Neural progenitor cell (in vitro differentiated cells): ENCODE data around the gene SHROOM3.

Experiments used
- EZH2 ChIP-seq: fragments of 200-600 bp; sonication (generic); IDR thresholded peaks from 2 replicates; pipeline ENCODE4 v1.6.1; 2017; ENCODE audit warnings: antibody characterized with exemption, mild to moderate bottlenecking, moderate library complexity
- EZH2phosphoT487 ChIP-seq: fragments of 200-600 bp; sonication (generic); IDR thresholded peaks from 2 replicates; pipeline ENCODE4 v1.6.1; 2017; ENCODE audit warnings: antibody characterized with exemption
- TF ChIP-seq, protein P1 (sequence below): fragments of 200-600 bp; sonication (generic); IDR thresholded peaks from 2 replicates; pipeline ENCODE4 v1.5.1; 2017; ENCODE audit warnings: antibody characterized with exemption, mild to moderate bottlenecking

DNA sequence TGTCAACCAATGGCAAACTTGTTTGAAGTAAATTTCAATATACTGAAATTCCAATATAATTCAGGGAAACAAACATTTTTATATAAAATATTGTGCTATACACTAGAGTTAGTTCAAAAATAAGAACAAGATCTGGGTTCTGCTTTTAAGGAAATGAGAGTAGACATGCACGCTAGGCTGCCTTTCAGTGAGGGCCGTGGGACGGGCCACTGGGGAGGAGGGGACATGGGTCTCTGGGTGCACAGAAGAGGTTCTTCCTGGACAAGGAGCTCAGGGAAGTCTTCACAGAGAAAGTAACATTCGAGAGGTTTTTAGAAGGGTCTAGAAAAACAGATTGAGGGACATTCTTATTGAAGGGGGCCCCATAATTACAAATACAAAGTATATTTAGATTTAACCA lies 64.4 kb downstream of the SHROOM3 start:
- TF ChIP-seq, protein P1, sequence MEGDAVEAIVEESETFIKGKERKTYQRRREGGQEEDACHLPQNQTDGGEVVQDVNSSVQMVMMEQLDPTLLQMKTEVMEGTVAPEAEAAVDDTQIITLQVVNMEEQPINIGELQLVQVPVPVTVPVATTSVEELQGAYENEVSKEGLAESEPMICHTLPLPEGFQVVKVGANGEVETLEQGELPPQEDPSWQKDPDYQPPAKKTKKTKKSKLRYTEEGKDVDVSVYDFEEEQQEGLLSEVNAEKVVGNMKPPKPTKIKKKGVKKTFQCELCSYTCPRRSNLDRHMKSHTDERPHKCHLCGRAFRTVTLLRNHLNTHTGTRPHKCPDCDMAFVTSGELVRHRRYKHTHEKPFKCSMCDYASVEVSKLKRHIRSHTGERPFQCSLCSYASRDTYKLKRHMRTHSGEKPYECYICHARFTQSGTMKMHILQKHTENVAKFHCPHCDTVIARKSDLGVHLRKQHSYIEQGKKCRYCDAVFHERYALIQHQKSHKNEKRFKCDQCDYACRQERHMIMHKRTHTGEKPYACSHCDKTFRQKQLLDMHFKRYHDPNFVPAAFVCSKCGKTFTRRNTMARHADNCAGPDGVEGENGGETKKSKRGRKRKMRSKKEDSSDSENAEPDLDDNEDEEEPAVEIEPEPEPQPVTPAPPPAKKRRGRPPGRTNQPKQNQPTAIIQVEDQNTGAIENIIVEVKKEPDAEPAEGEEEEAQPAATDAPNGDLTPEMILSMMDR: no peak
- TF ChIP-seq EZH2: no peak
- TF ChIP-seq EZH2phosphoT487: no peak
